ENCODE results near the gene CDKAL1.

The CDKAL1 gene

GRCh38 chr6:20876036-20876435 is 341.8 kb downstream of the CDKAL1 start:
- H3K4me1 Mint-ChIP-seq (ENCODE audit: low read depth), result peaks cover 10% of the 10 kb centered on the region
- H3K27ac Mint-ChIP-seq, result no peak overlapping the region
- no peaks in the 10 kb centered on the region for H3K9me3 Mint-ChIP-seq
- no peak for DNase-seq (ENCODE audit: low spot score)
- no peaks in the 10 kb centered on the region for H3K36me3 Mint-ChIP-seq (ENCODE audit: low read depth)
- H3K27me3 Mint-ChIP-seq (ENCODE audit: low read depth), result no peaks in the 10 kb centered on the region
- no peak overlapping the region for H3K4me3 Mint-ChIP-seq

- no peaks in the 10 kb centered on the region for H3K36me3 Mint-ChIP-seq (ENCODE audit: low read depth)
- peaks cover 10% of the 10 kb centered on the region for H3K4me1 Mint-ChIP-seq (ENCODE audit: low read depth)
- no peak overlapping the region for H3K27ac Mint-ChIP-seq
- no peak overlapping the region for H3K4me3 Mint-ChIP-seq
- H3K9me3 Mint-ChIP-seq, result no peaks in the 10 kb centered on the region
- DNase-seq (ENCODE audit: low spot score), result no peak
- H3K27me3 Mint-ChIP-seq (ENCODE audit: low read depth), result no peaks in the 10 kb centered on the region
Observed at GRCh38 chr6:20876561-20876960, 342.3 kb downstream of the CDKAL1 start.

GRCh38 chr6:20877008-20877937 is 343.0 kb downstream of the CDKAL1 start:
- no peak overlapping the region for H3K4me3 Mint-ChIP-seq
- peaks cover 10% of the 10 kb centered on the region for H3K4me1 Mint-ChIP-seq (ENCODE audit: low read depth)
- peaks cover 3% of the 10 kb centered on the region for H3K36me3 Mint-ChIP-seq (ENCODE audit: low read depth)
- no peaks in the 10 kb centered on the region for H3K27me3 Mint-ChIP-seq (ENCODE audit: low read depth)
- peaks cover 5% of the 10 kb centered on the region for H3K9me3 Mint-ChIP-seq
- peak; percentile 37 for DNase-seq (ENCODE audit: low spot score)
- no peak overlapping the region for H3K27ac Mint-ChIP-seq

GRCh38 chr6:20879121-20879520 is 344.9 kb downstream of the CDKAL1 start:
- H3K4me1 Mint-ChIP-seq (ENCODE audit: low read depth), result peaks cover 10% of the 10 kb centered on the region
- H3K9me3 Mint-ChIP-seq, result peaks cover 19% of the 10 kb centered on the region
- peaks cover 8% of the 10 kb centered on the region for H3K36me3 Mint-ChIP-seq (ENCODE audit: low read depth)
- H3K27me3 Mint-ChIP-seq (ENCODE audit: low read depth), result no peaks in the 10 kb centered on the region
- H3K27ac Mint-ChIP-seq, result no peak overlapping the region
- no peak overlapping the region for H3K4me3 Mint-ChIP-seq
- DNase-seq (ENCODE audit: low spot score), result no peak

- Mint-ChIP-seq H3K4me1 (ENCODE audit: low read depth) (peaks cover 10% of the 10 kb centered on the region), H3K27ac (no peak overlapping the region), H3K4me3 (no peak overlapping the region), H3K36me3 (ENCODE audit: low read depth) (peaks cover 12% of the 10 kb centered on the region), H3K9me3 (peaks cover 23% of the 10 kb centered on the region), H3K27me3 (ENCODE audit: low read depth) (no peaks in the 10 kb centered on the region)
- DNase-seq (ENCODE audit: low spot score), result no peak
Observed at GRCh38 chr6:20879526-20879925, 345.3 kb downstream of the CDKAL1 start.

- H3K36me3 Mint-ChIP-seq (ENCODE audit: low read depth), result peaks cover 16% of the 10 kb centered on the region
- DNase-seq (ENCODE audit: low spot score), result no peak
- H3K9me3 Mint-ChIP-seq, result peaks cover 40% of the 10 kb centered on the region
- no peaks in the 10 kb centered on the region for H3K27me3 Mint-ChIP-seq (ENCODE audit: low read depth)
- H3K27ac Mint-ChIP-seq, result no peak overlapping the region
- H3K4me3 Mint-ChIP-seq, result no peak overlapping the region
- peaks cover 10% of the 10 kb centered on the region for H3K4me1 Mint-ChIP-seq (ENCODE audit: low read depth)
Observed at GRCh38 chr6:20881365-20881764, 347.1 kb downstream of the CDKAL1 start.

GRCh38 chr6:20882014-20882413 is 347.8 kb downstream of the CDKAL1 start:
- H3K9me3 Mint-ChIP-seq, result peaks cover 44% of the 10 kb centered on the region
- H3K4me1 Mint-ChIP-seq (ENCODE audit: low read depth), result peaks cover 9% of the 10 kb centered on the region
- no peaks in the 10 kb centered on the region for H3K27me3 Mint-ChIP-seq (ENCODE audit: low read depth)
- no peak for DNase-seq (ENCODE audit: low spot score)
- H3K4me3 Mint-ChIP-seq, result no peak overlapping the region
- no peak overlapping the region for H3K27ac Mint-ChIP-seq
- peaks cover 18% of the 10 kb centered on the region for H3K36me3 Mint-ChIP-seq (ENCODE audit: low read depth)

- no peak overlapping the region for H3K4me3 Mint-ChIP-seq
- peaks cover 54% of the 10 kb centered on the region for H3K9me3 Mint-ChIP-seq
- H3K27ac Mint-ChIP-seq, result no peak overlapping the region
- no peaks in the 10 kb centered on the region for H3K4me1 Mint-ChIP-seq (ENCODE audit: low read depth)
- DNase-seq (ENCODE audit: low spot score), result no peak
- H3K36me3 Mint-ChIP-seq (ENCODE audit: low read depth), result peaks cover 26% of the 10 kb centered on the region
- H3K27me3 Mint-ChIP-seq (ENCODE audit: low read depth), result no peaks in the 10 kb centered on the region
Observed at GRCh38 chr6:20885076-20885475, 350.8 kb downstream of the CDKAL1 start.

GRCh38 chr6:20891161-20891560 is 356.9 kb downstream of the CDKAL1 start:
- Mint-ChIP-seq H3K9me3 (peaks cover 23% of the 10 kb centered on the region), H3K27me3 (ENCODE audit: low read depth) (no peaks in the 10 kb centered on the region), H3K4me1 (ENCODE audit: low read depth) (no peaks in the 10 kb centered on the region), H3K27ac (no peak overlapping the region), H3K4me3 (no peak overlapping the region), H3K36me3 (ENCODE audit: low read depth) (peaks cover 18% of the 10 kb centered on the region)
- DNase-seq (ENCODE audit: low spot score), result no peak

- DNase-seq (ENCODE audit: low spot score), result no peak
- H3K27ac Mint-ChIP-seq, result no peak overlapping the region
- no peak overlapping the region for H3K4me3 Mint-ChIP-seq
- peaks cover 14% of the 10 kb centered on the region for H3K36me3 Mint-ChIP-seq (ENCODE audit: low read depth)
- no peaks in the 10 kb centered on the region for H3K27me3 Mint-ChIP-seq (ENCODE audit: low read depth)
- H3K9me3 Mint-ChIP-seq, result peaks cover 14% of the 10 kb centered on the region
- no peaks in the 10 kb centered on the region for H3K4me1 Mint-ChIP-seq (ENCODE audit: low read depth)
Observed at GRCh38 chr6:20892365-20892764, 358.1 kb downstream of the CDKAL1 start.

GRCh38 chr6:20893412-20893811 is 359.2 kb downstream of the CDKAL1 start:
- DNase-seq (ENCODE audit: low spot score), result no peak
- Mint-ChIP-seq H3K4me1 (ENCODE audit: low read depth) (no peaks in the 10 kb centered on the region), H3K27ac (no peak overlapping the region), H3K4me3 (no peak overlapping the region), H3K9me3 (peaks cover 9% of the 10 kb centered on the region), H3K36me3 (ENCODE audit: low read depth) (peaks cover 12% of the 10 kb centered on the region), H3K27me3 (ENCODE audit: low read depth) (no peaks in the 10 kb centered on the region)

- Mint-ChIP-seq H3K27me3 (ENCODE audit: low read depth) (no peaks in the 10 kb centered on the region), H3K36me3 (ENCODE audit: low read depth) (peaks cover 14% of the 10 kb centered on the region), H3K9me3 (peaks cover 12% of the 10 kb centered on the region), H3K4me3 (no peak overlapping the region), H3K4me1 (ENCODE audit: low read depth) (peaks cover 2% of the 10 kb centered on the region), H3K27ac (no peak overlapping the region)
- DNase-seq (ENCODE audit: low spot score), result no peak
Observed at GRCh38 chr6:20900389-20901160, 366.3 kb downstream of the CDKAL1 start.

- H3K36me3 Mint-ChIP-seq (ENCODE audit: low read depth), result peaks cover 9% of the 10 kb centered on the region
- H3K4me3 Mint-ChIP-seq, result no peak overlapping the region
- no peaks in the 10 kb centered on the region for H3K27me3 Mint-ChIP-seq (ENCODE audit: low read depth)
- peaks cover under 1% of the 10 kb centered on the region for H3K4me1 Mint-ChIP-seq (ENCODE audit: low read depth)
- no peak overlapping the region for H3K27ac Mint-ChIP-seq
- H3K9me3 Mint-ChIP-seq, result peaks cover 13% of the 10 kb centered on the region
- DNase-seq (ENCODE audit: low spot score), result no peak
Observed at GRCh38 chr6:20905377-20905776, 371.1 kb downstream of the CDKAL1 start.

- Mint-ChIP-seq H3K36me3 (ENCODE audit: low read depth) (peaks cover 9% of the 10 kb centered on the region), H3K4me1 (ENCODE audit: low read depth) (no peaks in the 10 kb centered on the region), H3K27ac (no peak overlapping the region), H3K27me3 (ENCODE audit: low read depth) (no peaks in the 10 kb centered on the region), H3K9me3 (peaks cover 13% of the 10 kb centered on the region), H3K4me3 (no peak overlapping the region)
- DNase-seq (ENCODE audit: low spot score), result no peak
Observed at GRCh38 chr6:20906945-20907344, 372.7 kb downstream of the CDKAL1 start.

Data from T-helper 2 cell treated with Interferon-gamma antibody and Interleukin-4, amounts not matched to agents 5 μg/mL and 100 μg/mL, for 36 hours (primary cell).